Mesodermal cell (in vitro differentiated cells): ENCODE results near the gene ADGRL2.
"Not testable (repeated sequence)": the region's sequence is repeated elsewhere in the genome, so short reads cannot be mapped to it uniquely, and the experiment has no call there.

Source experiments
- H3K27ac ChIP-seq: 2 replicates; pipeline ENCODE4 v1.7.0; 2013; ENCODE audit warnings: mild to moderate bottlenecking, low read depth, low read length, moderate library complexity; ENCODE audit not compliant: severe bottlenecking
- H3K36me3 ChIP-seq: 2 replicates; pipeline ENCODE4 v1.7.1; 2013; ENCODE audit warnings: mild to moderate bottlenecking, low read length, moderate library complexity; ENCODE audit not compliant: control insufficient read depth, insufficient read depth
- H3K4me1 ChIP-seq: one replicate; pipeline ENCODE4 v1.7.1; 2013; ENCODE audit warnings: mild to moderate bottlenecking, low read length; ENCODE audit not compliant: insufficient read depth, control insufficient read depth, poor library complexity, severe bottlenecking
- H3K4me3 ChIP-seq: 2 replicates; pipeline ENCODE4 v1.7.0; 2013; ENCODE audit warnings: low read length, control low read depth, mild to moderate bottlenecking; ENCODE audit not compliant: insufficient read depth, poor library complexity, severe bottlenecking; ENCODE audit errors: extremely low read depth
- H3K9me3 ChIP-seq: 2 replicates; pipeline ENCODE4 v1.7.1; 2013; ENCODE audit warnings: mild to moderate bottlenecking, low read length, moderate library complexity; ENCODE audit not compliant: control insufficient read depth
- whole genome bisulfite sequencing, 2 experiments: methylation state at CpG; one replicate each; pipeline ENCODE4 v1.1.5; 2013; ENCODE audit warnings: missing lambda C conversion rate in 2 of 2; ENCODE audit not compliant: insufficient coverage in 2 of 2; 5-methylcytosine and 5-hydroxymethylcytosine counted together

Gene ADGRL2

DNA sequence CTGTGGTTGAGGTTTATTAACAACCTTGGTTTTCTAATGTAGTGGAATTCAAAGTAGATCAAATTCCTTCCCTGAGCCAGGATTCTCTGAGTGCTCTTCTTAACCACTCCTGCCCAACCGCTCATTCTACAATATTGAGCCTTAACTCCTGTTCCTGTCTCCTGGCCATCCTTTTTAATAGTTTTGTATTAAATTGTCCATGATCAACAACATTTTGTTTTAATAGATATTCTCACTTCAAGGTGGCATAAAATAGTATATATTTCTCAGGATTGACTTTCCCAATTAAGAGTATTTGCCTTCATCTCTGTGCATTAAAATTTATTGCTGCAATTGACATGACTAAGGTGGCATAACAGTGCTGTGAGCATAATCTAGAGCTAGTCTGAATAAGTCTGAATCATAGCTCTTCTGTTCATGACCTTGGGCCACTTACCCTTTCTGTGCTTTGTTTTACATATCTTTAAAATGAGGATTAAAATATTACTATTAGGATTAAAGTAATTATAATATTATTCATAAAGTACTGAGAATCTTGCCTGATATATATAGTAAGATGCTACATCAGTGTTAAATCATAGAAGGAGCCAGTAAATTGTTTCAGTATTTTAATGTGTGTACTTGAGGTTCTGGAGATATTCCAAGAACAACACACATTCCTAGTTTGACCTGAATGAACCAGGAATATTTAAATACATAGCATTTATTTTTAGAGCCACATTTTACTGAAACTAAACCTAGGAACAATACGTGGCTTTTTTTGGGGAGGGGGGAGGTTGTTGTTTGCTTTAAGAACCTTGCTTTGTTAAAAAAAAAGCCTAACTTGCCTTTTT is 76.4 kb downstream of the ADGRL2 start:
- no peak overlapping the region for H3K27ac ChIP-seq
- no peaks in the 10 kb centered on the region for H3K36me3 ChIP-seq
- no CpG with 5 or more reads among the region's 2 CpGs for WGBS, 2 experiments
- H3K9me3 ChIP-seq = no peaks in the 10 kb centered on the region
- no peak overlapping the region for H3K4me3 ChIP-seq
- peaks cover 18% of the 10 kb centered on the region for H3K4me1 ChIP-seq

DNA sequence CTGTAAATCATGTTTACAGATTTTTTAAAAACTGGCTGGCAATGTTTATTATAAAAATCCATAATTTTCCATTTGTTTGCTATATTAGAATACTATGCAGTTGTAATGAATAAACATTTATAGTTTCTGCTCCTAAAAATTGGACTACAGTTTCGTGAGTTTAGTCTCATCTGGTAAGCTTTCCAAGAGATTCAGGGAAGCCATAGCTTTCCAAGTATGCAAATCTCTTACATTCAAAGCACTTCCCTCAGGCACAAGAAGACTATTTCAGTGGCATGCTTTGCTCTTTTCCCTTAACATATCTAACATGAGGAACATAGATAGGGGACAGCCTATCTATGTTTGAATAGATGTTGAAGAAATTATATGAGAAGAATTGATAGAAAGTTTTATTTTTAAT is 77.2 kb downstream of the ADGRL2 start:
- peaks cover 18% of the 10 kb centered on the region for H3K4me1 ChIP-seq
- no peak overlapping the region for H3K4me3 ChIP-seq
- no peak overlapping the region for H3K27ac ChIP-seq
- no peaks in the 10 kb centered on the region for H3K9me3 ChIP-seq
- H3K36me3 ChIP-seq = no peaks in the 10 kb centered on the region
- 100% methylated on average over 1 of the region's 1 CpG; no CpG with 5 or more reads in 1 of the 2 experiments for WGBS, 2 experiments

DNA sequence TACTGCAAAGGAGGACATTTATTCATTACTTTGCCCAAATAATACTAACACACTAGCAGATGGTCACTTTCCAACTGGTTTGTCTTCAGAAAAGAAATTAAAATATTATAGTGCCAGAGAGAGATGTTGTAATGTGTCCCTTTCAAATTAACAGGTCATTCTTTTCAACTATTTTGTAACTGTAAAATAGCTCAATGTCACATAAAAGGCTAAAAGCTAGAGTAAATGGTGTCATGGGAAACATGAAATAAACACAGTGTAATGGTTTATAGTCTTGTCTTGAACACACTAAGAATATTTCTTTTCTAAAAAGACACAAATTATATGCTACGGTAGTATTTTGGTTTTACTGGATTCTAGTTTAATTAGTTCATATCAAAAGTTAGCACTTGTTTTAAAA is 77.8 kb downstream of the ADGRL2 start:
- Histone ChIP-seq H3K9me3 (no peaks in the 10 kb centered on the region), H3K4me1 (peaks cover 18% of the 10 kb centered on the region), H3K4me3 (no peak overlapping the region), H3K36me3 (no peaks in the 10 kb centered on the region), H3K27ac (no peak overlapping the region)
- no CpG with 5 or more reads among the region's 1 CpG for WGBS, 2 experiments

DNA sequence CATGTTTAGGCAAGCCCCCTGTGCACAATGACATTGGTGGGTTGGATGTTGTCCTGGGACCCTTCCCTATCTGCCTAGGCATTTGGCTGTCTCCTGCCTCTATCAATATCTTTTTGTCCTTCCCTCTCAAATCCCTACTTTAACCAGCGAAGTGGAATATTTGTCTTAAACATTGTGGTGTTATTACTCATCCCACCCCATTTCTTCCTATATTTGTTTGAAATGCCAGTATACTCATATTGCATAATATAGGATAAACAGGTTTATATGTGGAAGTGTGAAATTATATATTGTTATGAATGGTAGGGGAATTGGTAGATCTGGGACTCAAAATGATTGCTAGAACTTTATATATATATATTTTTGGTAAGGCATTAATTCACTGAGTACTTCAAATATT is 80.0 kb downstream of the ADGRL2 start:
- WGBS, 2 experiments = no CpG with 5 or more reads among the region's 1 CpG
- no peak overlapping the region for H3K27ac ChIP-seq

DNA sequence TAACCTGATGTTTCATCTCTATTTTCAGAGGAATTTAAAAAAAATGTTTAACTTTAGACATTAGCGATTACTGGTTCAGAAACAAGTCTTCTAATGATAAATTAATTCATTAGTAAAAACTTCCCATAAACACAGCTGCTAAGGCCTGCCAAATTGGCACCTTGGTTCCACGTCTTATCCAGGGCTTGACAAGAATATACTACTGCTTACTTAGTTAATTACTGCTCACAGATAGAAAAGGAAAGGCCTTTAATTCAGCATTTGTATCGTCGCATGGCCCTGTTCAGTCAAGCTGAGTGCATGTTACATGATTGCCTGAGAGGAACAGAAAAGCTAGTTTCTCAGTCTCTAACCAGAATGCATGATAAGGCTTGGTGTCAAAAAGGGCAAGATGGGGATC is 84.6 kb downstream of the ADGRL2 start:
- 86 to 100% methylated on average over 1 to 2 of the region's 4 CpGs for WGBS, 2 experiments
- peaks cover 11% of the 10 kb centered on the region for H3K36me3 ChIP-seq
- H3K27ac ChIP-seq = no peak overlapping the region
- H3K4me1 ChIP-seq = peaks cover 5% of the 10 kb centered on the region
- H3K4me3 ChIP-seq = no peak overlapping the region
- no peaks in the 10 kb centered on the region for H3K9me3 ChIP-seq

More for the DNA sequence above, 80.0 kb downstream of the ADGRL2 start:
- peaks cover 5% of the 10 kb centered on the region for H3K36me3 ChIP-seq
- H3K9me3 ChIP-seq = no peaks in the 10 kb centered on the region
- no peak overlapping the region for H3K4me3 ChIP-seq
- peaks cover 18% of the 10 kb centered on the region for H3K4me1 ChIP-seq

DNA sequence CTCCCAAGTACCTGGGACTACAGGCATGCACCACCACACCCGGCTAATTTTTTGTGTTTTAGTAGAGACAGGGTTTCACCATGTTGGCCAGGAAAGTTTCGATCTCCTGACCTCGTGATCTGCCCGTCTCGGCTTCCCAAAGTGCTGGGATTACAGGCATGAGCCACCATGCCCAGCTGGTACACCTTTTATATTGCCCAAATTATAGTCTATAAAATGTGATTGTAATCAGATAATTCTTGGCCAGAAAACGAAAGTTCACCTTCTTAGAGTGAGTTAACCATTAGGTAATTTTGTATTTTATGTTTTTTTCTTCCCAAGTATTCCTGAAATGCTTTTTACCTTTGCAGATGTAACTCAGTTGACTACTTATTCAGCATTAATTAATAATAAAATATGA is 85.6 kb downstream of the ADGRL2 start:
- not testable (repeated sequence) for H3K4me1 ChIP-seq, H3K27ac ChIP-seq, H3K4me3 ChIP-seq, H3K9me3 ChIP-seq
- WGBS, 2 experiments = 80 to 93% methylated on average over 1 to 5 of the region's 6 CpGs
- H3K36me3 ChIP-seq = peaks cover 11% of the 10 kb centered on the region

DNA sequence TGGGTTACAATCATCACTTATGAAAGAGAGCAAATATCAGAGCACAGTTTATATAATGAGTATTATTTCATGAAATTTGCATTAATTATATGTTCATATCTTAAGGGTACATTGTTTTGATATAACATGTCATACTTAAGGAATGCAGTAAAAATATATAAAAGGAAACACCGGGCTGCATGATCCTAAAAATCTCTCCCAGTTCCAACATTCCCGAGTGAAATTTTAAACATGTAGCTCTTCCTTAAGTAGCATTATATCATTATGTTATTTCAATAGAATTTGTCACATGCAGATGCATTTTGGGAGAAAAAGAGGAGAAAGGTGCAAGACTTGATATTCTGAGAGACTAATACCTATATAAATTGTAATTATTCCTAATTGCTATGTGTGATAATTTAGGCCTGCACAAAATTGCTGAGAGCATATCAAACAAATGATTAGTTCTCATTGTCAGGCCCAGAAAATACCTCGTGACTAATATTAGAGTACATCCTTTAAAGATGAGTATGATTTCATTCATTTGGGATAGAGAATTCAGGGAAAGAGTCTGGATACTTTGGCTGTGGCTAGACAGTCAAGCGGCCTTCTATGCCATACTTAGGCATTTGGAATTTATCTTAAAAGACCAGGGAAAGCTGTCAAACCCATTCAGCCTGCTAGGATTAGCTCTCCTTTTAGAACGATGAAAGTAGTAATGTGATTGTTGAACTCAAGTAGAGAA is 86.8 kb downstream of the ADGRL2 start:
- 90 to 100% methylated on average over 2 of the region's 5 CpGs for WGBS, 2 experiments
- H3K4me3 ChIP-seq = no peak overlapping the region
- no peaks in the 10 kb centered on the region for H3K9me3 ChIP-seq
- no peak overlapping the region for H3K27ac ChIP-seq
- H3K4me1 ChIP-seq = no peaks in the 10 kb centered on the region
- H3K36me3 ChIP-seq = peaks cover 11% of the 10 kb centered on the region

DNA sequence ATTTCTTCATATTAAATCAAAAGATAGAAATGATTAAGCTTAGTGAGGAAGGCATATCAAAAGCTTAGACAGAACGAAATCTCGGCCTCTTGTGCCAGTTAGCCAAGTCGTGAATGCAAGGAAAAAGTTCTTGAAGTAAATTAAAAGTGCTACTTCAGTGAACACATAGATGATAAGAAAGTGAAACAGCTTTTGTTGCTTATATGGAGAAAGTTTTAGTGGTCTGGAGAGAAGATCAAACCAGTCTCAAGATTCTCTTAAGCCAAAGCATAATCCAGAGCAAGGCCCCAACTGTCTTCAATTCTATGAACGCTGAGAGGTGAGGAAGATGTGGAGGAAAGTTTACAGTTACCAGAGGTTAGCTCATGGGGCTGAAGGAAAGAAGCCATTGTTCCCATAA is 88.4 kb downstream of the ADGRL2 start:
- Histone ChIP-seq H3K9me3 (no peaks in the 10 kb centered on the region), H3K4me1 (no peaks in the 10 kb centered on the region), H3K4me3 (no peak overlapping the region), H3K36me3 (peaks cover 8% of the 10 kb centered on the region), H3K27ac (no peak overlapping the region)
- WGBS, 2 experiments = 97 to 100% methylated on average over 3 to 4 of the region's 4 CpGs

DNA sequence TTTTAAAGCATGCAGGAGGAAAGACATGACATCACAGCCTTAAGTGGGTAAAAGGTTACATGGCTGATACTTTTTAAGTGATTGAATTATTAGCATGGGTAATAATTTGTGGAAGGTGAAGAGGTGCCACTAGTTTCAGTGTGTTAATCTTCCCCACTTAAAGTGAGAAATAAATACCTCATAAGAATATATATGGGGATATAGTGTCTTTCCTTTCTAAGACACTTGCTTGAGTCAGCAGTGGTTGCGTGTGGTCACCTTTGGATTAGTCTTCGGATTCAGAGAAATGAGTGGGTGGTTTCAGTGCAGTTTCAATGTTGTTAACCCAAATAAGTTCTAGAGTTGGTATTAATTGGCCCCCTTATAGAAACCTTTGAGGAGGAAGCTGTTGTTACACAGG is 94.1 kb downstream of the ADGRL2 start:
- no peaks in the 10 kb centered on the region for H3K36me3 ChIP-seq
- no peaks in the 10 kb centered on the region for H3K9me3 ChIP-seq
- H3K4me3 ChIP-seq = no peak overlapping the region
- no peak overlapping the region for H3K27ac ChIP-seq
- WGBS, 2 experiments = 94% methylated on average over 2 of the region's 2 CpGs
- no peaks in the 10 kb centered on the region for H3K4me1 ChIP-seq

DNA sequence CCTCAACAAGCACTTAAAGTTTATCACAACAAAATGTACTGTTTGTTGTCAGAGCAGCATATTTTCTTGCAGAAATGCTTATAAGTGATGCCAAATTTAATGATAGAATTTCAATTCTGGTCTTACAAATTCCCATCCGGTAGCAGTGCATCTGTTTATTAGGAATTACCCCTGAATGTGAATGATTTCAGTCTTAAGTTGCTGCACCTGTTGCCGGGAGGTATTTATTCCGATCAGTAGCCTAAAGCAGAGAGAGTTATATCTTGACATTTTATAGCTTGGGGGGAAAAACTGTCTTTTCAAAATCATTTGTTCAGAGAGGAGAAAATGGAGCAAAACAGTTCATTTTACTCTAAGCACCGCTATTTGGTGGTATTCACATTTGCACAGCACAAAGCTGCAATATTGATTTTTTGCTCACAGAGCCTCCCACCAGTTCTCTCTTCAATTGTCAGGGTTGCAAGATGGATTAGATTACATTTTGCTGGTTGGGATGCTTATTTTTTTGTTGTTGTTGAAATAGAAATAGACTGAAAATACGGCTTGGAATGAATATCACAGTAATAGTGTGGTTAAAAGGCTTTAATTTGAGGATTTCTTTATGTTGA is 98.6 kb downstream of the ADGRL2 start:
- H3K36me3 ChIP-seq = peaks cover 3% of the 10 kb centered on the region
- H3K9me3 ChIP-seq = no peaks in the 10 kb centered on the region
- no peaks in the 10 kb centered on the region for H3K4me1 ChIP-seq
- WGBS, 2 experiments = 95 to 100% methylated on average over 2 to 4 of the region's 5 CpGs
- H3K27ac ChIP-seq = no peak overlapping the region
- no peak overlapping the region for H3K4me3 ChIP-seq
